Jurkat, Clone E6-1 (cell line): ENCODE measurements around the gene RIC1.
"Not testable (repeated sequence)": the region's sequence is repeated elsewhere in the genome, so short reads cannot be mapped to it uniquely, and the experiment has no call there.

ENCODE experiments used
- DNase-seq: peaks from one replicate; pipeline ENCODE4 v3.0.0-alpha.2; 2011; ENCODE audit warnings: low read depth, low spot score
- H3K4me3 ChIP-seq: 2 replicates; pipeline ENCODE4 v1.5.1; 2011; ENCODE audit warnings: mild to moderate bottlenecking, low read length, control low read depth, moderate library complexity

Gene RIC1

GRCh38 chr9:5764130-5764868 is 135.4 kb downstream of the RIC1 start:
- peak; percentile 18 for DNase-seq
- no peak overlapping the region for H3K4me3 ChIP-seq

- no peak overlapping the region for H3K4me3 ChIP-seq
- DNase-seq = peak; percentile 15
These were observed 139.3 kb downstream of the RIC1 start for GRCh38 chr9:5767968-5768932.

- DNase-seq = no peak
- H3K4me3 ChIP-seq = no peak overlapping the region
These were observed 144.6 kb downstream of the RIC1 start for GRCh38 chr9:5773324-5773999.

GRCh38 chr9:5778805-5779204 is 149.9 kb downstream of the RIC1 start:
- no peak for DNase-seq
- no peak overlapping the region for H3K4me3 ChIP-seq

GRCh38 chr9:5779705-5780218 is 150.9 kb downstream of the RIC1 start:
- DNase-seq, H3K4me3 ChIP-seq: not testable (repeated sequence)

- H3K4me3 ChIP-seq, DNase-seq: not testable (repeated sequence)
These were observed 154.5 kb downstream of the RIC1 start for GRCh38 chr9:5783420-5783819.

- H3K4me3 ChIP-seq = no peak overlapping the region
- no peak for DNase-seq
These were observed 155.1 kb downstream of the RIC1 start for GRCh38 chr9:5783982-5784381.

GRCh38 chr9:5784526-5785315 is 155.8 kb downstream of the RIC1 start:
- no peak overlapping the region for H3K4me3 ChIP-seq
- DNase-seq = no peak

GRCh38 chr9:5786370-5787127 is 157.6 kb downstream of the RIC1 start:
- H3K4me3 ChIP-seq = no peak overlapping the region
- no peak for DNase-seq

- H3K4me3 ChIP-seq = no peak overlapping the region
- no peak for DNase-seq
These were observed 158.3 kb downstream of the RIC1 start for GRCh38 chr9:5787220-5787619.

GRCh38 chr9:5787759-5788302 is 158.9 kb downstream of the RIC1 start:
- H3K4me3 ChIP-seq = no peak overlapping the region
- DNase-seq = no peak

- H3K4me3 ChIP-seq = no peak overlapping the region
- DNase-seq = no peak
These were observed 160.6 kb downstream of the RIC1 start for GRCh38 chr9:5789489-5789888.

GRCh38 chr9:5790923-5791322 is 162.0 kb downstream of the RIC1 start:
- no peak overlapping the region for H3K4me3 ChIP-seq

GRCh38 chr9:5791870-5792269 is 163.0 kb downstream of the RIC1 start:
- no peak overlapping the region for H3K4me3 ChIP-seq
- DNase-seq = no peak

More at GRCh38 chr9:5790923-5791322, 162.0 kb downstream of the RIC1 start:
- peak; percentile 28 for DNase-seq

GRCh38 chr9:5793812-5794211 is 164.9 kb downstream of the RIC1 start:
- H3K4me3 ChIP-seq = no peak overlapping the region
- peak; percentile 31 for DNase-seq

GRCh38 chr9:5796298-5796697 is 167.4 kb downstream of the RIC1 start:
- H3K4me3 ChIP-seq = no peak overlapping the region
- no peak for DNase-seq

GRCh38 chr9:5798581-5798980 is 169.7 kb downstream of the RIC1 start:
- no peak overlapping the region for H3K4me3 ChIP-seq

GRCh38 chr9:5799314-5799713 is 170.4 kb downstream of the RIC1 start:
- DNase-seq = peak; percentile 34
- H3K4me3 ChIP-seq = no peak overlapping the region

More at GRCh38 chr9:5798581-5798980, 169.7 kb downstream of the RIC1 start:
- DNase-seq = no peak
